Measurements from ENCODE around the gene TMEM125.

Gene TMEM125

GRCh38 chr1:43269627-43270375, at the start of gene TMEM125:
Gene TMEM125 (plus strand): TSS chr1:43269983. CDS start chr1:43272723, 2,740 bp downstream.
- in situ Hi-C loops (cut with MboI; ENCODE audit: low sequenced_read_pairs): no loop called here

- in situ Hi-C loops (cut with MboI; ENCODE audit: low sequenced_read_pairs): loop anchor here (10.0 kb wide), 1 partner anchor 194 kb away; no protein-coding TSS in a partner anchor
These were observed 48.6 kb upstream of the TMEM125 start for GRCh38 chr1:43220905-43221778.

DNA sequence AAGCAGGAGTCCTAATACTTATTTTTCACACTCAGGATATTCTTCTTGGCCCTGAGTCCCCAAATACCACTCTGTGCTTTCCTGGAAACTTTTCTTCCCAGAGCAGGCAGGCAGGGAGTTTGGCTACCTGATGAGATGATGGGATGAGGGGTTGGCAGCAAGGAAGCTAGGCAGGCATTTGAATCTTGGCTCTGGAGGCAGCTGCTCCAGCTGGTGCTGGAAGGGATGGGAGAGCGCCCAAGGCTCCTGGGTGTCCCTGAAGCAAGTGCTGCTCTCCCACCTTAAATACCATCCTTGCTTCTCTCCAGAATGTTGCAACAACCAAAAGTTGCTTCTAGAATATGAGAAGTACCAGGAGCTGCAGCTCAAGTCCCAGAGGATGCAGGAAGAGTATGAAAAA, 48.0 kb upstream of the TMEM125 start:
- in situ Hi-C loops (cut with MboI; ENCODE audit: low sequenced_read_pairs): loop anchor here (10.0 kb wide), 1 partner anchor 193 kb away; no protein-coding TSS in a partner anchor

DNA sequence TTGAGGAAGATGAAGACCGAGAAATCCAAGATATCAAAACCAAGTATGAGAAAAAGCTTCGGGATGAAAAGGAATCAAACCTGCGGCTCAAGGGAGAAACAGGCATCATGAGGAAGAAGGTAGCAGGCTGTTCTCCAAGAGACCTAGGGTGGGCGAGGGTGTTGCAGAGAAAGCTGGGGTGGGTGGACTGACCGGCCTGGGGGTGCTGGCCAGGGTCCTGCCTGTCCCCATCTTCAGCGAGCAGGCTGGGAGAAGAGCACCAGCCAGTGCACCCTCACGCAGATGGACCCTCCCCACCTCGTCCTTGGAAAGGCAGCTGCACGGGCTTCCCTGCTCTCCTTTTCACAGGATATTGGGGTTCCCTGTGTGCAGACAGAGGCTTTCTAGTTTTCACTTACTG, 46.9 kb upstream of the TMEM125 start:
- in situ Hi-C loops (cut with MboI; ENCODE audit: low sequenced_read_pairs): loop anchor here (10.0 kb wide), 1 partner anchor 192 kb away; no protein-coding TSS in a partner anchor

- in situ Hi-C loops (cut with MboI; ENCODE audit: low sequenced_read_pairs): loop anchor here (10.0 kb wide), 1 partner anchor 190 kb away; no protein-coding TSS in a partner anchor
These were observed 44.6 kb upstream of the TMEM125 start for GRCh38 chr1:43225168-43225567.

DNA sequence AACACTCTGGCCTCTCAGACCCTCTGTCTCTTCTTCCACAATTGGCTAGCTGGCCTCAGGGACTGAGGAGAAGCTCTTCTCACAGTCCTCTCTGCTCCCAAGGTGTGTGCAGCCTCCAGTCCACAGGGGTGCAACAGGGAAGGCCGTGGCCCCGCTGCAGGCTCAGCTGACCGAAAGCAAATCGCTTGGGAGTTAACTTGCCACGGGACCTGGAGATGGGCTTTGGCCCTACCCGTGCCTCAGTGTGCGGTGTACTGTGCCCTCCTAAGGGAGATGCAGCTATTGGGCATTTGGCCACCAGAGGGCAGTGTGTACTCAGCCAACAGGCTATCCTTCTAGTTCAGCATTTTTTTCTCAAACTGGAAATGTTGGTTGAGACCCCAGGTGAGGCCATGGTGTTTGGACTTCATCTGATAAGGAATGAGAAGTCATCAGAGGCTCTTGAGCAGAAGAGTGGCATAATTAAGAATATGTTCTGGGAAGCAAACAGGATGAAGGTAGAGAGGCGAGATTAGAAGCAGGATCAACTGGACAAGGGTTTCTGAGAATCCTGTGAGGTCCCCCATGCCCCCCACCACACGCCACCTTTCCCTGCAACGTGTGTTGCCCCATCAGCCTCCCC, 42.5 kb upstream of the TMEM125 start:
- in situ Hi-C loops (cut with MboI; ENCODE audit: low sequenced_read_pairs): loop anchor here (10.0 kb wide), 1 partner anchor 188 kb away; no protein-coding TSS in a partner anchor

GRCh38 chr1:43229826-43230780, 39.7 kb upstream of the TMEM125 start:
- in situ Hi-C loops (cut with MboI; ENCODE audit: low sequenced_read_pairs): loop anchor here (10.0 kb wide), 1 partner anchor 185 kb away; no protein-coding TSS in a partner anchor

DNA sequence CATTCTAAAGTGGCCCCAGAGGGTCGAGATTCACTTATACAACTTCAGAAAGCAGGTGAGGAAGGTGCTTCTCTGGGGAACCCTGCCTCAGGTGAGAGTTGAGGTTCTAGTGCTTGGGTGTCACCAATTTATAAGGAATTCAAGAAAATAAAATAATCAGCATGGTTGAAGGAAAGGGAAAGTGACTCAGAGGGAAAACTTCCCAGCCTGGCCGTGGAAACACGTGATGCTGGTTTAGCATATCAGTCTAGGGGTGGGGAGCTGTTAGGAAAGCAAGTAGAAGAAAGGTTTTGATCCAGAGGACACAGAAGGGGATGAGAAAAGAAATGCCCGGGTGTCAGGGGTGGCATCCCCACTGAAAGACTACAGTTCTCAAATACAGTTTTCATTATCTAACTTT, 37.7 kb upstream of the TMEM125 start:
- in situ Hi-C loops (cut with MboI; ENCODE audit: low sequenced_read_pairs): no loop called here

DNA sequence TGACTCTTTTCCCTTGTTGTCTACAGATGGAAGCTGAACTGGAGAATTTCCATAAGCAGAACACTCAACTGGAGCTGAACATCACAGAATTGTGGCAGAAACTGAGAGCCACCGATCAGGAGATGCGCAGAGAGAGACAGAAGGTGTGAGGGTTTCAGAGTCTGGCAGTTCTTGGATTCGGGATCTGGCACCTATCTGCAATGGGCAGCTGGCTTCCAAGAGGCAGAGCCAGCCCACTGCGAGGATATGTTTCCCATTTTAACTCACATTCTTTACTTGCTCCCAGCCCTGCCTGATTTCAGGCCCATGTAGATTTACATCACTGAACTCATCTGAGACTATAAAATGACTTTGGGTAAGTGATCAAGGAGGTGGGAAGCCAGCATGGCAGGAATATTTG, 37.3 kb upstream of the TMEM125 start:
- in situ Hi-C loops (cut with MboI; ENCODE audit: low sequenced_read_pairs): no loop called here

DNA sequence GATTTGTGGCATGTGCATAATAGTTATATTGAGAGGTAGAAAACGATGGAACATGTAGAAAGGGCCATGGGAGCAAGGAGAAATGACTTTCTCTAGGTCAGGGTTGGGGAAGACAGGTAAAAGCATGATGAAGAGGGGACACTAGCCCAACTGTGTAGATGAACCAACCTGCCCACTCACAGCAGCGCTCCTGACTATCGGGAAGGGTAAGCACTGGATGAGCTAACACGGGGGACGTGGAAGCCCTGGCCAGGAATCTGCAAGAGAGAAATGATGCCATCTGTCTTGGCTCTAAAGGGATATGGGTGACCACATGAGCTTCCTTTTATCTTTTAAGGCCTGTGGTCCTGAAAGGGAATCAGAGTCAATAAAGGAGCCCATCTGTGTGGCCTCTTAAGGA, 36.2 kb upstream of the TMEM125 start:
- in situ Hi-C loops (cut with MboI; ENCODE audit: low sequenced_read_pairs): no loop called here

DNA sequence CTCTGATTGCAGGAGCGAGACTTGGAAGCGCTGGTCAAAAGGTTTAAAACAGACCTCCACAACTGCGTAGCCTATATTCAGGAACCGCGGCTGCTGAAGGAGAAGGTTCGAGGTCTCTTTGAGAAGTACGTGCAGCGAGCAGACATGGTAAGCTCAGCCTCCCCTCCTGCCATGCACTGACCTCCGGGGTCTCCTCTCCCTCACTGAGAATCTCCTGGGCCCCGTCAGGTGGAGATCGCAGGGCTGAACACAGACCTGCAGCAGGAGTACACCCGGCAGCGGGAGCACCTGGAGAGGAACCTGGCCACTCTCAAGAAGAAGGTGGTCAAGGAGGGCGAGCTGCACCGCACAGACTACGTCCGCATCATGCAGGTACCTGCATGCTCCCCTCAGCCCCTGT, 35.5 kb upstream of the TMEM125 start:
- in situ Hi-C loops (cut with MboI; ENCODE audit: low sequenced_read_pairs): no loop called here

DNA sequence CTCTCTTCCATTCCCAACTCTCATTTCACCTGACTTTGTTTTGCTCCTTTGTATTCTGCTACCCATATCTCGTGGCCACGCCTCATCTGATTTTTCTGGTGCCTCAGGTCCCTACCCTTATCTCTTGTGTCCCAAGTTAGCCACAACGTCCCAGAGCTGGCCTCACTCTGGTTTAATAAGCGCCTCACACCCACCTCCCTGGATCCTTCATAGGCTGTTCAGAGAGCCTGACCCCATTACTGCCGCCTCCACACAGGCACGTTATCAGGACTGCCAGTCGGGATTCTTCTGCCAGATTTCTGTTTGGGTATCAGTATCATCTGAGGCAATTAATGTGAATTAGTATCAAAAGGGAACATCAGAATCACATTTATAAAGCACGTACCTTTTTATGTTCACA, 34.7 kb upstream of the TMEM125 start:
- in situ Hi-C loops (cut with MboI; ENCODE audit: low sequenced_read_pairs): no loop called here

DNA sequence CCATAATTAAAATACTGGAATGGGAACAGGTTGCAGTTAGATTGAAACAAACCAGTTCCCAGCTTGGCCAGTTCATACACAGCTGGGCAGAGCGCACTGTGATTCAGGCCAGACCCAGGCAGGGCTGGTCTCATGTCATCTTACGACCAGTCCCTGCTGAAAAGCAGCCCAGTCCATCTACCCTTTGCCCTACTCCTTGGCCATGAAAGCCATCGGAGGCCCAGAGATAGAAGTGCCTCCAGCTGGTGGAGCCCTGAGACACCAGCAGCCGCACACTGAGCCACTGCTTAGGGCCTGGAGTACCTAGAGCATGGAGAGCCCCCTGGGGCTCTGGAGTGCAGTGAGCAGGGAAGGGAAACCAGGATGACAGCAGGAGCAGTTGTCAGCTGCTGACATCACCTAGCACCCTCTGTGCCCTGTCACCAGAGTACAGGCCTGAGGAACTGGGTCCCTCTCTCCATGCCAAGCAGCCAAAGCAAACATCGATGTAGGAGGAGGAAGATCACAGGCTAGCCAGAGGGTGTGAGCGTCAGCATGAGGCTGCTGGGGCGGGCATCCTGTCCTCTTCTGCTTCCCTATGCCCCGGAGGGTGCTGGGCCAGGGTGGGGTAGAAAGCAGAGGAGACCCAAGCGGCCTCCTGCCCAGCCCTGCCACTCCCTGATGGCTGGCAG, 34.2 kb upstream of the TMEM125 start:
- in situ Hi-C loops (cut with MboI; ENCODE audit: low sequenced_read_pairs): no loop called here

DNA sequence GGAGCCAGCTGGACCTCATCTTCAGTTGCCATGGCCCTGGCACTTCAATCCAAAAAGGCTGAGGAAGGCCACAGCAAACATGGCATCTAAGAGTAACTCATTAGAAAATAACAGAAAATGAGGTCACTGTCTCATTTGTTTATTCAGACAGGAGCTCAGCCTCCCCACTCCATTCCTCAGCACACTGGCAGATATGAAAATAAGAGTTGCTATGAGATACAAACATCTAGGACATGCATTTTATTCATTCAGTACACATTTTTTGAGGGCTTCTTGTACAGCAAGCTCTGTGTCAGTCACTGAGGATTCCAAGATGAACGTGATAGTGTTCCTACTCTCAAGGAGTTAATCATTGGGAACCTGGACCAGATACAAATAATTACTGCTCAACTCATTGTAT, 32.7 kb upstream of the TMEM125 start:
- in situ Hi-C loops (cut with MboI; ENCODE audit: low sequenced_read_pairs): no loop called here

DNA sequence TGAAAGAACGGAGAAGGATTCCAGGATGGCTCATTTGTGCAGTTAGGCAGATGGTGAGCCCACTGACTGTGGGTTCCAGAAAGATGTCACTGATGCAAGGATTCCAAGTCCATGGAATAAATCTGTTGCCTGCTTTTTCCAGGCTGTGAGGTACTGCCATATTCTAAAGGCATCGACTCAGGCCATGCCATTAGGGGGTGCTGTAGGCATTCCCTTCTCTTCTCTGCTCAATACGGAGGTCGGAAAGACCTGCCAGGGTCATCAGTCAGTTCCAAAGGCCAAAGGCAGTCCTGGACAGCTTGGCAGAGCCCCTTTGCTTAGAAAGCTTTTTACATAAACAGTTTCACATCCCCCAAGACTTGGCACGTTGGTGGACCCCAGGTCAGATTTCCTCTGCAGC, 31.7 kb upstream of the TMEM125 start:
- in situ Hi-C loops (cut with MboI; ENCODE audit: low sequenced_read_pairs): no loop called here

DNA sequence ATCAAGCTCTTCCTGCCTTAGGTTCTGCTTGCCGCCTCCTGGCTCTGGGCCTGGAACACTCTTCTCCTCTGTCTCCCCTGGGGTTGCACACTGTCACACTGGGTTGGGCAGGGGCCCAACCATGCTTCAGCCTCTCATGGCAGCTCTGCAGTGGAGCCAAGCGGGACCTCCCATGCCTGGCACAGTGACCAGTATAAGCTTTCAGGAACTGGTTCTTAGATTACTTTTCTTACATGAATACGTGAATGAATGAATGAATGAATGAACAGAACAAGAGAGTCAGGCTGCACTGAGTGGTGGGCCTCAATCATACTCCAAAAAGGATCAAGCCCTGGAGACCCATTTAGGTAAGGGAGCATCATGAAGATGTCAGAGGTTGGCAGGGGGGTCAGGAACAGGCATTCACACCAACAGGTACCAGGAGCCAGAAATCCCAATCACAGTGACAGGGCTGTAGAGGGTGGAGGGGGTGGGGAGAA, 30.8 kb upstream of the TMEM125 start:
- in situ Hi-C loops (cut with MboI; ENCODE audit: low sequenced_read_pairs): no loop called here

DNA sequence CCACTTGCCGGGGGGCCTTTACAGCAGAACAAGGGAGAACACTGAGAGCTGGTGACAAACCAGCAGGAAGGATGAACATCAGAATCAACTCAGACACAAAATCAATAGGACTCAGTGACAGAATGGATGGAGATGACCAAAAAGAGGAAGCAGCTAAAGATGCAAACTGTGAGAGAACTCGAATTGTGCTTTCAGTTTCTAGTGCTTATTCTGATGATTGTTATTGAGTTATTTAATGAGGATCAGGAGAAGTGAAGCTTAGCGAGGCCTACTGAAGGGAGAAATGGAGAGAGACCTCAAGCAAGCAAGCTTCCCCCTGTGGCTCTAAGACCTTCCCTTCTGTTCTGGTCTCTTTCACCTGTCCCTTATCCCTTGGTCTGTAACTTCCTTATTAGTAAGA, 30.3 kb upstream of the TMEM125 start:
- in situ Hi-C loops (cut with MboI; ENCODE audit: low sequenced_read_pairs): no loop called here

- in situ Hi-C loops (cut with MboI; ENCODE audit: low sequenced_read_pairs): no loop called here
These were observed 28.4 kb upstream of the TMEM125 start for GRCh38 chr1:43241413-43241836.

GRCh38 chr1:43243299-43243698, 26.5 kb upstream of the TMEM125 start:
- in situ Hi-C loops (cut with MboI; ENCODE audit: low sequenced_read_pairs): no loop called here

All from HL-60/S4 treated with retinoic acid at 250 ng/mL for 4 days and 3 days (cell line).